RWPE1 (cell line): ENCODE results near the gene BRD2.

ENCODE experiments used
- CTCF ChIA-PET: fragments of 350-600 bp; sonication (Branson Sonifier 250); formaldehyde crosslinking; extraction: SDS; loops from one replicate; lab custom pipeline; 2021; lab: Yijun Ruan, JAX
- POLR2A ChIA-PET: fragments of 400-600 bp; formaldehyde crosslinking; extraction: SDS; loops from one replicate; lab custom pipeline; 2020; ENCODE audit warnings: antibody characterized with exemption; ENCODE audit not compliant: low non-redundant PET; lab: Yijun Ruan, JAX
- DNase-seq: peaks from one replicate; pipeline ENCODE4 v3.0.0; 2012; ENCODE audit warnings: low spot score
- H3K27ac ChIP-seq: fragments of 450-650 bp; 2 replicates; pipeline ENCODE4 v1.5.1; 2017
- TF ChIP-seq, protein P1 (sequence below): fragments of 450-650 bp; conservative IDR thresholded peaks from 2 replicates; pipeline ENCODE4 v1.5.1; 2017; ENCODE audit warnings: low read depth, mild to moderate bottlenecking

BRD2 gene

DNA sequence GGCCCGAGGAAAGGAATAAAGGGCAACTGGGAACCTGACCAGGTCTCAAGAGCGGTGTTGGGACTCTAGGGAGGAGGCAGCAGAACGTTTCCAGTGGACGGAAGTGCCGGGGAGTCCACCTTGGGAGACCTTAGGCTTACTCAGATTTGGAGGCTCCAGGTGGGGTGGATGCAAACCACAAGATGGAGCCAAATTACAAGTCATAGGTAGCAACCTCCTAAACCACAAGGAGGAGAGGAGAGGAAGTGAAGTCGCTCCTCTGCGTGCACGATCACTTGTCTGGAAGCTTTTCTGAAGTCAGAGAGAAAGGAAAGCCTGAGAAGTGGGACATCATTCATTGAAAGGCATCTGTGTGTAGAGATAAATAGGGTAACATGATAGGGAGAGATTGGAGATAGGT lies 31.7 kb downstream of the BRD2 start:
- no peak for DNase-seq
- no peak overlapping the region for H3K27ac ChIP-seq
- ChIA-PET CTCF (interaction anchor here (0.7 to 1.1 kb wide), 3 partner anchors 136 to 146 kb away, joined by 3 to 4 read pairs (median 3); no protein-coding TSS in a partner anchor), POLR2A (no interaction called here)
- TF ChIP-seq, protein P1, sequence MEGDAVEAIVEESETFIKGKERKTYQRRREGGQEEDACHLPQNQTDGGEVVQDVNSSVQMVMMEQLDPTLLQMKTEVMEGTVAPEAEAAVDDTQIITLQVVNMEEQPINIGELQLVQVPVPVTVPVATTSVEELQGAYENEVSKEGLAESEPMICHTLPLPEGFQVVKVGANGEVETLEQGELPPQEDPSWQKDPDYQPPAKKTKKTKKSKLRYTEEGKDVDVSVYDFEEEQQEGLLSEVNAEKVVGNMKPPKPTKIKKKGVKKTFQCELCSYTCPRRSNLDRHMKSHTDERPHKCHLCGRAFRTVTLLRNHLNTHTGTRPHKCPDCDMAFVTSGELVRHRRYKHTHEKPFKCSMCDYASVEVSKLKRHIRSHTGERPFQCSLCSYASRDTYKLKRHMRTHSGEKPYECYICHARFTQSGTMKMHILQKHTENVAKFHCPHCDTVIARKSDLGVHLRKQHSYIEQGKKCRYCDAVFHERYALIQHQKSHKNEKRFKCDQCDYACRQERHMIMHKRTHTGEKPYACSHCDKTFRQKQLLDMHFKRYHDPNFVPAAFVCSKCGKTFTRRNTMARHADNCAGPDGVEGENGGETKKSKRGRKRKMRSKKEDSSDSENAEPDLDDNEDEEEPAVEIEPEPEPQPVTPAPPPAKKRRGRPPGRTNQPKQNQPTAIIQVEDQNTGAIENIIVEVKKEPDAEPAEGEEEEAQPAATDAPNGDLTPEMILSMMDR, result no peak

DNA sequence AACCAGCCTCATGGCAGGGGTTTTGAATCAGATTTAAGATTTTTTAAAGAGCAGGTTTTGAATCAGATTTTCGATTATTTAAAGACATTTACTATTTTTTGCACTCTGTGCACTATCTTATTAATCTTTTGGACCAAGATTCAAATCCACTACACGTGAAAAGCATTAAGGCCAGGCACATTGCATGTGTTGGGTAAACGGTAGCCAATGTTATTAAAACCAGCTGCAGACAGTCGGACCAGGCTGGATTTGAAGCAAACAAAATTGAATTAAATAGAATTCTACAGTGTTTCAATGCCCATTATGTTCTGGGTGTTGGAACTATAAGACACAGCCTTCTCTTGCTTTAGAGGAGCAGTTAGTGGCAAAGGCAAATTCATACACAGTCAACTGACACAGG lies 33.3 kb downstream of the BRD2 start:
- ChIA-PET POLR2A (no interaction called here), CTCF (no interaction called here)
- no peak overlapping the region for H3K27ac ChIP-seq
- no peak for DNase-seq
- TF ChIP-seq, protein P1, result no peak

DNA sequence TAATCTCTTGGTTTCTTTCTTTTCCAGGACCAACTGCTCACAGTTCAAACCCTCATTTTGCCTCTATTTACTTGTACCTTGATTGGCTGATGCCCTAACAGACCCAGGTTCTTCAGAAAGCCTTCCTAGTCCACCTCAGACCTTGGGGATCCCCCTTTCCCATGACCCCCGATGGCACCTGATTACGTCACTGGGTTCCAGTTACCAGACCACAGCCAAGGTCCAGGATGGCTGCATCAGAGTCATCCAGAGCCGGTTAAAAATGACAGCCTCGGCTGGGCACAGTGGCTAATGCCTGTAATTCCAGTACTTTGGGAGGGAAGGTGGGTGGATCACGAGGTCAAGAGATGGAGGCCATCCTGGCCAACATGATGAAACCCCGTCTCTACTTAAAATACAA lies 36.5 kb downstream of the BRD2 start:
- TF ChIP-seq, protein P1, result no peak
- no peak for DNase-seq
- POLR2A ChIA-PET, result no interaction called here
- H3K27ac ChIP-seq, result no peak overlapping the region
- CTCF ChIA-PET, result no interaction called here

DNA sequence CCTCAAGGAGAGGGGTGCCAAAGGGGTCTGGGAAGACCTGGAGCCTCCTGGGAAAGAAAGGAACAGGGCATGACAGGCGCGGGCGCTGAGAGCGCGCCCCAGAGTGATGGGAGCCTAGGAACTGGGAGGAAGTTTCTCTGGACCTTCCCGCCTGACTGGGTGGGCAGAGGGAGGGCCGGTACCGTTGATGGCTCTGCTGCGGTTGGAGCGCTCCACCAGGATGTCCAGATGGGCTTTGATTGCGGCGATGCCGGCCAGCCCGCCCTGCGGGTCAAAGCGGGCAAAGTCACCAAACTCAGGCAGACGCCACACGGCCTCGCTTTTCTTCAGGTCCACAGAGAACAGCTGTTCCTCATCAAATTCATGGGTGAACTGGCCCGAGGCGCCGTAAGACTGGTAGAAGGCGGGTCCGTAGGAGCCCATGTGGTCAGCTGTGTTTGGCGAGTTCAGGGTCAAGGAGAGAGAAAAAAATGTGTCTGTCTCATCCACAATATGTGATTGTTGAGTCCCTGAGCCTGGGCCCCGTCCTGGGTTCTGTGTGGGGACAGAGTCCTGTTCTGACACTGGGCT lies 39.5 kb downstream of the BRD2 start:
- DNase-seq, result no peak
- no peak overlapping the region for H3K27ac ChIP-seq
- TF ChIP-seq, protein P1, result no peak
- POLR2A ChIA-PET, result no interaction called here
- CTCF ChIA-PET, result interaction anchor here (0.6 to 0.7 kb wide), 2 partner anchors 72 to 482 kb away, joined by 3 to 8 read pairs; no protein-coding TSS in a partner anchor

DNA sequence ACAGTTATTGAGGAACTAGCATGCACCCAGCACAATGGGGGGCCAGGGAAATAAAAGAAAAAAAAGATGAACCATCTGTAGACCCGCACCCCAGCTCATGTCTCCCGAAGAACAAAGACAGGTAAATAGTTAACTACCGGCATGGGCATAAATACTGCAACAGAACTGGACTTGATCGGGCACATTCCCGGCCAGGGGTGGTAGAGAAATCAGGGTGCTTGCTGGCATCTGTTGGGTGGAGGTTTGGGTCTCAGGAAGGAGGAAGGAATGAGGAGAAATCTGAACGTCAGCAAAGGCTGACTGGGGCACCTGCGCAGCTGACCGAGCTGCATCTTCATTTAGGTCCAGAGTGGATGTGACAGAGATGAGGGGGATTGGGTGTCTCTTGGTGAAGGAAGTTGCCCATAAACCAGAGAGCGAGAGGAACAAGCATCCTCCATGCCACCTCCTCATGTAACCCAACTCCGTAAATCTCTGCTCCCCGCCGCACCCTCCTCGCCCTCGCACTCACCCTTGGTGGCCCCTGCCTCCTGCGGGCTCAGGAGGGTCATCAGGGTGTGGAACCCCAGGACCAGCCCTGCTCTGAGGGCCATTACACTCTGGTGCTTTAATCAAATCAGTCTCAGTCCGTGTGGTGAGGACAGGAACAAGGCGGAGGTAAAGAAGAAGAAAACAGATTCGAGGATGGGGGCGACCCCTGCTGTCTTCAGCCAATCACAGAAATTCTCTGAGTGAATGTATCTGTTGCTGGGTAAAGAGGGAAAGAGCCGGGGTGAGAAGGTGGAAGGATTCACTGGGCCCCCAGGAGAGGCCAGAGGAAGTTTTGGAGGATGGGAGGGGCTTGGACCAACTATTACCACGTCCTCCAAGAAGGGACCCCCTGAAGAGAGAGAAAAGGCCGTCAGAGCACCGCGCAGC lies 40.8 kb downstream of the BRD2 start, which contains the start of gene HLA-DOA:
HLA-DOA (minus strand) TSS at position 648 of the 918 bp plus-strand sequence.
- peak; percentile 42 for DNase-seq

DNA sequence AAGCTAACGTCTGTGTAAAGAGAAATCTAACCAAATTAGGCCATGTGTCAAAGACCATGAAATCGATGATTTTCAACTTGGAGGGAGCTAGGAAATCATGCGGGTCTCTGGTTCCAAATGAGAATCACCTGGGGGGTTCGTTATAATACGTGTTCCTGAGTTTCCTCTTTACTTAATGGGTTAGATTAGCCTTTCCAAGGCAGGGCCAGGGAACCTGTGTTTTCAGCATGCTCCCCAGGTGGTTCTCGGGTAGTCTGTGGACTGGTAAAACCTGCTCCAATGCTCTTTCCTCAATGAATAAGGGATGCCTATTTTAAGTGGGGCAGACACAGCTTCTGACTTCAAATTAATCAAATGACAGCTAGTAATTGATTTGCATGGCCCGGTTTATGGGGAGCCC lies 42.0 kb downstream of the BRD2 start:
- no peak for DNase-seq
- ChIA-PET CTCF (interaction anchor here (0.6 to 1.0 kb wide), 2 partner anchors 73 to 162 kb away, joined by 3 to 4 read pairs; no protein-coding TSS in a partner anchor), POLR2A (no interaction called here)

More for the DNA sequence above, 40.8 kb downstream of the BRD2 start, which contains the start of gene HLA-DOA:
- POLR2A ChIA-PET, result no interaction called here
- H3K27ac ChIP-seq, result no peak within 1 kb of the TSS
- TF ChIP-seq, protein P1, result no peak
- CTCF ChIA-PET, result interaction anchor here (1.0 to 1.3 kb wide), 2 partner anchors 163 to 239 kb away, joined by 3 to 4 read pairs; no protein-coding TSS in a partner anchor

More for the DNA sequence above, 42.0 kb downstream of the BRD2 start:
- TF ChIP-seq, protein P1, result no peak
- no peak overlapping the region for H3K27ac ChIP-seq
